Kidney epithelial cell (primary cell): ENCODE measurements around the gene PRKCB. TPM values are rescaled to one million over a fixed set of nuclear protein-coding genes. Genes with fewer than 3 reads are reported as not detected.

Source experiments
- DNase-seq: peaks from one replicate; pipeline ENCODE4 v3.0.0-alpha.2; 2010; ENCODE audit warnings: low read depth
- H3K27me3 ChIP-seq: 2 replicates; pipeline ENCODE4 v1.6.0; 2011; ENCODE audit warnings: low read length; ENCODE audit not compliant: control insufficient read depth, insufficient read depth
- H3K36me3 ChIP-seq: 2 replicates; pipeline ENCODE4 v1.5.1; 2011; ENCODE audit warnings: low read length; ENCODE audit not compliant: control insufficient read depth, insufficient read depth
- H3K4me3 ChIP-seq: 2 replicates; pipeline ENCODE4 v1.5.1; 2011; ENCODE audit warnings: low read depth, mild to moderate bottlenecking, control low read depth, low read length
- total RNA-seq: library from RNA; depleted of rRNA; stranded (reverse); fragments of >200 nt; gene quantifications from 2 replicates; pipeline ENCODE4 v1.2.3, GENCODE V29; 2015
- TF ChIP-seq, protein P1 (sequence below): IDR thresholded peaks from 2 replicates; pipeline ENCODE4 v1.5.1; 2011; ENCODE audit warnings: mild to moderate bottlenecking, moderate library complexity, low read length, control low read depth, inconsistent platforms; ENCODE audit not compliant: insufficient read depth, poor library complexity, severe bottlenecking

Gene PRKCB
- total RNA-seq, 1 donor from 2014 or later = 7.1 TPM

DNA sequence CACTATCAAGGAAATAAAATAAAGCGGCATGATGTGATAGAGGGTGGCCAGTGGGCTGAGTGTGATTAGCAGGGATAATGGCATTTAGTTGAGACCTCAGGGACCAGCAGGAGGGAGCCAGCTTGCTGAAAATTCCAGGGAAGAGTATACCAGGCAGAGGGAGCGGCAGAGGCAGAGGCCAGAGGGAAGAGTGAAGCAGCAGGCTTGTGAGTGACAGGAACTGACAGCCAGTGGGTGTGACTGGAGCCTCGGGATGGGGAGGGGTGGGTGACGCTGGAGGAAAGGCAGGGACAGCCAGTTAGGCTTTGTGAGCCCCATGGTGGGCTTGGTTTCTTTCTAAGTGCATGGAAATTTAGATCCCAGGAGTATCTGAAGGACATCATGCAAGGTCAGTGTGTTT, 210.7 kb downstream of the PRKCB start:
- Histone ChIP-seq H3K36me3 (no peaks in the 10 kb centered on the region), H3K4me3 (no peak overlapping the region), H3K27me3 (no peaks in the 10 kb centered on the region)
- no peak for DNase-seq
- TF ChIP-seq, protein P1, sequence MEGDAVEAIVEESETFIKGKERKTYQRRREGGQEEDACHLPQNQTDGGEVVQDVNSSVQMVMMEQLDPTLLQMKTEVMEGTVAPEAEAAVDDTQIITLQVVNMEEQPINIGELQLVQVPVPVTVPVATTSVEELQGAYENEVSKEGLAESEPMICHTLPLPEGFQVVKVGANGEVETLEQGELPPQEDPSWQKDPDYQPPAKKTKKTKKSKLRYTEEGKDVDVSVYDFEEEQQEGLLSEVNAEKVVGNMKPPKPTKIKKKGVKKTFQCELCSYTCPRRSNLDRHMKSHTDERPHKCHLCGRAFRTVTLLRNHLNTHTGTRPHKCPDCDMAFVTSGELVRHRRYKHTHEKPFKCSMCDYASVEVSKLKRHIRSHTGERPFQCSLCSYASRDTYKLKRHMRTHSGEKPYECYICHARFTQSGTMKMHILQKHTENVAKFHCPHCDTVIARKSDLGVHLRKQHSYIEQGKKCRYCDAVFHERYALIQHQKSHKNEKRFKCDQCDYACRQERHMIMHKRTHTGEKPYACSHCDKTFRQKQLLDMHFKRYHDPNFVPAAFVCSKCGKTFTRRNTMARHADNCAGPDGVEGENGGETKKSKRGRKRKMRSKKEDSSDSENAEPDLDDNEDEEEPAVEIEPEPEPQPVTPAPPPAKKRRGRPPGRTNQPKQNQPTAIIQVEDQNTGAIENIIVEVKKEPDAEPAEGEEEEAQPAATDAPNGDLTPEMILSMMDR = no peak

DNA sequence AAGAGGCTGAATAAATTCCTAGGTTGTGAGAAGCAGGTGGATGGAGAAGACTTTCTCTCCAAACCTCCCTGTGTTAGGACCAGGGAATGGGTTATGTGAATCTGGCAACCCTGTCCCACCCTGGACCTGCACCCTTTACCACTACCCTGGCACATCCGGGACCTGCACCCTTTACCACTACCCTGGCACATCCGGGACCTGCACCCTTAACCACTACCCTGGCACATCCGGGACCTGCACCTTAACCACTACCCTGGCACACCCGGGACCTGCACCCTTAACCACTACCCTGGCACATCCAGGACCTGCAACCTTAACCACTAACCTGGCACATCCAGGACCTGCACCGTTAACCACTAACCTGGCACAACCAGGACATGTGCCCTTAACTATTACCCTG, 213.3 kb downstream of the PRKCB start:
- DNase-seq = no peak
- no peak overlapping the region for H3K4me3 ChIP-seq
- TF ChIP-seq, protein P1 = no peak
- no peaks in the 10 kb centered on the region for H3K36me3 ChIP-seq
- H3K27me3 ChIP-seq = no peaks in the 10 kb centered on the region

DNA sequence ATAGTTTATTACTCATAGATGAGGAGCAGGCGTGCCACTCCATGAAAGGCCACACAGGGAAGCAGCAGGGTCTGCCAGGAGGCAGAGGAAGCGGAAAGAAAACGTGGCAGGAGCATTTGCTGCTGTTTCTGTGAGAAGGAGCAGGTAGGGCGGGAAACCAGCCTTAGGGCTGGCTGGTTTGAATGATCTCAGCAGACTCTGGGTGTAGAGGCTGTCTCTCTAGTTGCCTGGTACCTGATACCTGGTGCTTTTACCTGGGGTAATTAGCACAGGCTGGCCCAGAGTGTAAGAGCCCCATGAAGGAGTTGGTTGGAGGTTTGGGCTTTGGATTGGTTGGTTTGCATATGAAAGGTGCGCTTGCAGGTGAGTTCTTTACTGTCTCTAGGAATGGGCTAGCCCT, 215.3 kb downstream of the PRKCB start:
- no peak overlapping the region for H3K4me3 ChIP-seq

DNA sequence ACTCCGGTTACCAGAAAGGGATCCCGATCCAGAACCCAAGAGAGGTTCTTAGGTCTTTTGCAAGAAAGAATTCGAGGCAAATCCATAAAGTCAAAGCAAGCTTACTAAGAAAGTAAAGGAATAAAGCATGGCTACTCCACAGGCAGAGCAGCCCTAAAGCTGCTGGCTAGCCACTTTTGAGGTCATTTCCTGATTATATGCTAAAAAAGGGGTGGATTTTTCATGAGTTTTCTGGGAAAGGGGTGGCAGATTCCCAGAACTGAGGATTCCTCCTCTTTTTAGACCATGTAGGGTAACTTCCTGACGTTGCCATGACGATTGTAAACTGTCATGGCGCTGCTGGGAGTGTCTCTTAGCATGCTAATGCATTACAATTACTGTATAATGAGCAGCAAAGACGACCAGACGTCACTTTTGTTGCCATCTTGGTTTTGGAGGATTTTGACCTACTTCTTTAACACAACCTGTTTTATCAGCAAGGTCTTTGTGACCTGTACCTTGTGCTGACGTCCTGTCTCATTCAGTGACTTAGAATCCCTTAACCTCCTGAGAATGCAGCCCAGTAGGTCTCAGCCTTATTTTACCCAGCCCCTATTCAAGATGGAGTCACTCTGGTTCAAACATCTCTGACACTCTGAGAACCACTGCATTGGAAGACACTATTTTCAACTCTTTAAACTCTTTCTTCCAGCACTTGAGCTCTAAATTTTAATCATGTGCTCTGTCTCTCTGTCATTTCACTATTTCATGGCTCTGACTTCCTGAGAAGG, 216.7 kb downstream of the PRKCB start:
- Histone ChIP-seq H3K36me3 (no peaks in the 10 kb centered on the region), H3K4me3 (no peak overlapping the region), H3K27me3 (no peaks in the 10 kb centered on the region)
- DNase-seq = no peak
- TF ChIP-seq, protein P1 = no peak

More for the DNA sequence above, 215.3 kb downstream of the PRKCB start:
- TF ChIP-seq, protein P1 = no peak
- DNase-seq = no peak
- Histone ChIP-seq H3K27me3 (no peaks in the 10 kb centered on the region), H3K36me3 (no peaks in the 10 kb centered on the region)

DNA sequence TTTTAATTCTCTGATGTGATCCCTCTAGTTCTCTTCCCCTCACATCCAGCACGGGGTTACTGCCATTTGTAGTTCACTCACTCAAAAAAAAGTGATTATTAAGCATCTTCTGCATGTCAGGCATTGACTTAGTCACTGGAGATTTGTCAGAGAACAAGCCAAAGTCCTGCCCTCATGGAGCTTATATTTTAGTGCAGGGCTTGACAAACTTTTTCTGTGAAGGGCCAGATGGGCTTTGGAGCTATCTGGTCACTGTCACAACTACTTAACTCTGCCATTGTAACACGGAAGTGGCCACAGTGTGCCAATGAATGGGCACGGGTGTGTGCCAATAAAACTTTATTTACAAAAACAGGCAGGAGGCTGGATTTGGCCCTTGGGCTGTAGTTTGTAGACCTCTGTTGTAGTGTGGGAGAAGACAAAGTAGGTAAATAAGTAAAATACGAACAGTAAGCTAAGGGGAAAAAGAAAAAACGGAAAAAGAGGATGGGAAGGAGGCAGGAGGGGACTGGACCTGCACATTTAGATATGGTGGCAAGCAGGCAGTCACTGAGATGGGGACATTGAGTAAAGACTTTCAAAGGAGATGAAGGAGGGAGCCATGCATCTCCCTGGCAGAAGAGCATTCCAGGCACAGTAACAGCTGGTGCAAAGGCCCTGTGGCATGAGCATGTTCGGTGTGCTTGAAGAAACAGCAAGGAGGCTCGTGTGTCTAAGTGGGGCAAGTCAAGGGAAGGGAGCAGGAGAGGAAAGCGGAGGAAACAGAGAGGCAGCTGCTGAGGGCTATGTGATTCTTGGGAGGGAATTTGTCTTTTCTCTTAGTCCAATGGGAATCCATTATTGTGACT, 217.5 kb downstream of the PRKCB start:
- Histone ChIP-seq H3K27me3 (no peaks in the 10 kb centered on the region), H3K36me3 (no peaks in the 10 kb centered on the region), H3K4me3 (no peak overlapping the region)
- DNase-seq = no peak
- TF ChIP-seq, protein P1 = no peak
